NB4 (cell line): ENCODE results near the gene CHST8.
"Not testable (repeated sequence)": the region's sequence is repeated elsewhere in the genome, so short reads cannot be mapped to it uniquely, and the experiment has no call there.

Experiments
- DNase-seq: peaks from one replicate; pipeline ENCODE4 v3.0.0; 2010; ENCODE audit warnings: low read depth
- H3K4me3 ChIP-seq: one replicate; pipeline ENCODE4 v1.5.1; 2011; ENCODE audit warnings: mild to moderate bottlenecking, low read depth, low read length, moderate library complexity
- MYC ChIP-seq: IDR thresholded peaks from 2 replicates; pipeline ENCODE4 v1.6.1; 2011; ENCODE audit warnings: low read depth, low read length
- POLR2A ChIP-seq: IDR thresholded peaks from 2 replicates; pipeline ENCODE4 v1.6.1; 2011; ENCODE audit warnings: mild to moderate bottlenecking; ENCODE audit not compliant: insufficient read length; ENCODE audit errors: extremely low read depth
- TF ChIP-seq, protein P1 (sequence below): IDR thresholded peaks from one replicate; pipeline ENCODE4 v1.5.1; 2012; ENCODE audit warnings: low read depth, low read length
- TF ChIP-seq, protein P2 (sequence below): IDR thresholded peaks from 2 replicates; pipeline ENCODE4 v1.6.1; 2011; ENCODE audit warnings: low read depth, low read length

Gene CHST8

DNA sequence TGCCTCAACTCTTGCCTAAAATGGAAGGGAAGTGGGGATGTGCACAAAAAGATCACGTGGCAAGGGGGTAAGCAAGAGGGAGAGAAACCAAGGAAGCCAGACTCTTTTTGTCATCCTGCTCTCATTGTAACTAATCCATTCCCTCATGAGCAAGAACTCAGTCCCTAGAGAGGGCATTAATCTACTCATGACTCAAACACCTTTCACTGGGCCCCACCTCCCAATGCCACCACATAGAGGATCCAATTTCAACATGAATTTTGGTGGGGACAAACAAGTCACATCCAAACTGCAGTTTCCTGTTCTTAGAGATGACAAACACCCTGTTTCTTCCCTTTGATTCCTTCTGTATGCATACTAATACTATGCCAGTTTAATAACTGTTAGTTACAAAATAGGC, 11.2 kb upstream of the CHST8 start:
- no peak overlapping the region for H3K4me3 ChIP-seq
- no peak for DNase-seq
- TF ChIP-seq MYC (no peak), POLR2A (no peak)
- TF ChIP-seq, protein P1, sequence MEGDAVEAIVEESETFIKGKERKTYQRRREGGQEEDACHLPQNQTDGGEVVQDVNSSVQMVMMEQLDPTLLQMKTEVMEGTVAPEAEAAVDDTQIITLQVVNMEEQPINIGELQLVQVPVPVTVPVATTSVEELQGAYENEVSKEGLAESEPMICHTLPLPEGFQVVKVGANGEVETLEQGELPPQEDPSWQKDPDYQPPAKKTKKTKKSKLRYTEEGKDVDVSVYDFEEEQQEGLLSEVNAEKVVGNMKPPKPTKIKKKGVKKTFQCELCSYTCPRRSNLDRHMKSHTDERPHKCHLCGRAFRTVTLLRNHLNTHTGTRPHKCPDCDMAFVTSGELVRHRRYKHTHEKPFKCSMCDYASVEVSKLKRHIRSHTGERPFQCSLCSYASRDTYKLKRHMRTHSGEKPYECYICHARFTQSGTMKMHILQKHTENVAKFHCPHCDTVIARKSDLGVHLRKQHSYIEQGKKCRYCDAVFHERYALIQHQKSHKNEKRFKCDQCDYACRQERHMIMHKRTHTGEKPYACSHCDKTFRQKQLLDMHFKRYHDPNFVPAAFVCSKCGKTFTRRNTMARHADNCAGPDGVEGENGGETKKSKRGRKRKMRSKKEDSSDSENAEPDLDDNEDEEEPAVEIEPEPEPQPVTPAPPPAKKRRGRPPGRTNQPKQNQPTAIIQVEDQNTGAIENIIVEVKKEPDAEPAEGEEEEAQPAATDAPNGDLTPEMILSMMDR: no peak
- TF ChIP-seq, protein P2, sequence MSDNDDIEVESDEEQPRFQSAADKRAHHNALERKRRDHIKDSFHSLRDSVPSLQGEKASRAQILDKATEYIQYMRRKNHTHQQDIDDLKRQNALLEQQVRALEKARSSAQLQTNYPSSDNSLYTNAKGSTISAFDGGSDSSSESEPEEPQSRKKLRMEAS: no peak

DNA sequence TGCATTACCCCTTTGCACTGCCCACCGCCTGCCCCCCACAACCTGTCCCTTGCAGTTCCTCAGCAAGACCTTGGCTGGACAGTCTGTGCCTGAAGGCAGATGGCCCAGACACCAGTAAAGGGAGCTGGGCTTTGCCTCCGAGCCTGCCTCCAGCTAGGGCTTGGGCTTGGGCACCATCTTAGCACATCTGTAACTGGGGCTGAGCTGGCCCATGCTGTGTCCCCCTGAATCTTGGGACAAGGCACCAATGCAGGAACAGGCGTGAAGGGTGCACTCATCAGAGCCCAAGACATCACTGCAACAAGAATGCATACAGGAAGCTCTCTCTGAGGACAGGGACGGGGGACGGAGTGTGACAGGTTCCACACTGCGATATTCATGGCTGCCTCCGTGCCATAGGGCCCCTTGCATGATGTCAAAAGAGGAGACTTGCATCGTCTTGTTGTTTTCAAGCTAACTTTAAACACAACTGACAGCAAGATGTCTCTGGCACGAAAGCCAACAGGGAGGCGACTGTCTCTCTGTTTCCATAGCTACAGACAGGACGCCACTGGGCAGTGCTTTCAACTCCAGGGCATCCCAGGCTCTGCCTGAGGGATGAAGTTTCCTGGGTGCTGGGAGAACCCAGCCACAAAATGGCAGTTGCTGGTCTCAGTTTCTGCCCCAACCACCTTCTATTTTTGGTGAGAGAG, 8.7 kb upstream of the CHST8 start:
- no peak for DNase-seq
- no peak overlapping the region for H3K4me3 ChIP-seq
- TF ChIP-seq POLR2A (no peak), MYC (no peak)
- TF ChIP-seq, protein P1: no peak
- TF ChIP-seq, protein P2: no peak

DNA sequence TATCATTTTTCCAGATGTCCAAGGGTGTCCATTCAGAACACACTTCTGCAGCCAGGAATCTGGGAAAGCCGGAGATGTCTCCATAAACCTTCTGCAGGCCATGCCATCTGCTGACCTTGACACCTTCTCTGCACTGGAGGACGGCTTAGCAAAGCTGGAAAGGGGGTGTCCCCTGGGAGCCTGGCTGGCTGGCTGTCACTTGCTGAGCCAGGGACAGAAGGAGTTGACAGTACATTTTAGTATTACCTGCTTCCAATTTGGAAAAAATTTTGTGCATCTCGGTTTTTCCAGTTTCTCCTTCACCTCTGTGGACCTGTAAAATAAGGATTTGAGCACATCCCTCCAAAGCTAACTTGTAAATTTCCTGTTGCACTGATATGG, 8.1 kb upstream of the CHST8 start:
- no peak overlapping the region for H3K4me3 ChIP-seq
- no peak for DNase-seq
- TF ChIP-seq MYC (no peak), POLR2A (no peak)
- TF ChIP-seq, protein P2: no peak
- TF ChIP-seq, protein P1: no peak

DNA sequence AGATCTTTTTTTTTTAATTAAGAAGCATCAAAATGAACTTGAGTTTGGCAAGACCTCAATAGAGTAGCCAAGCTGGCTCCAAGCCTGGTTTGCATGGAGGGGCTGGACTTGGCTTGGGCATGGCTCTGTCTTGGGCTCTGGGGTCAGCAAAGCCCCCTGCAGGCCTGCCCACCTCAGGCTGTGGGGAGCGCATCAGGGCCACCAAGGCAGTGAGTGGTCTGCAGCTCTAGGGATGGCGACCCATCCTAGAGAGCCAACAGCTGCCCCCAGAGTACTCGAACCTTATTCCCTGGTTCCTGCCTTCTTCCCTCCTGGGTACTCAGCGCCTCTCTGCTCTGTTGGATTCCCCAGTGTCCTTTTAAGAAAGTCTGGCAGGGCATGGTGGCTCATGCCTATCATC, 5.4 kb upstream of the CHST8 start:
- no peak for DNase-seq
- TF ChIP-seq POLR2A (no peak), MYC (no peak)
- TF ChIP-seq, protein P1: no peak
- TF ChIP-seq, protein P2: no peak
- H3K4me3 ChIP-seq: no peak overlapping the region

DNA sequence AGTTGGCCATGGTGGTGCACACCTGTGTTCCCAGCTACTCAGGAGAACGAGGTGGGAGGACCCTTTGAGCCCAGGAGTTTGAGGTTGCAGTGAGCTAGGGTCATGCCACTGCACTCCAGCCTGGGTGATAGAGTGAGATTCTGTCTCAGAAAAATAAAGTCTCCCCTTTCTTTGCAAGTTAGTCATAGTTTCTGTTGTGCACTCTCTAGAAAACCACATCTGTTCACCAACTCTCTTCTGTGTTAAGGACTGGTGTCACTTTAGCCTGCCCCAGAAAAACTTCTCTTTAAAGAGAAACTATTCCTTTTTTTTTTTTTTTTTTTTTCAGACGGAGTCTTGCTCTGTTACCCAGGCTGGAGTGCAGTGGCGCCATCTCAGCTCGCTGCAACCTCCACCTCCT, 4.9 kb upstream of the CHST8 start:
- TF ChIP-seq, protein P2: no peak
- TF ChIP-seq, protein P1: no peak
- TF ChIP-seq MYC (no peak), POLR2A (no peak)
- no peak for DNase-seq
- no peak overlapping the region for H3K4me3 ChIP-seq

DNA sequence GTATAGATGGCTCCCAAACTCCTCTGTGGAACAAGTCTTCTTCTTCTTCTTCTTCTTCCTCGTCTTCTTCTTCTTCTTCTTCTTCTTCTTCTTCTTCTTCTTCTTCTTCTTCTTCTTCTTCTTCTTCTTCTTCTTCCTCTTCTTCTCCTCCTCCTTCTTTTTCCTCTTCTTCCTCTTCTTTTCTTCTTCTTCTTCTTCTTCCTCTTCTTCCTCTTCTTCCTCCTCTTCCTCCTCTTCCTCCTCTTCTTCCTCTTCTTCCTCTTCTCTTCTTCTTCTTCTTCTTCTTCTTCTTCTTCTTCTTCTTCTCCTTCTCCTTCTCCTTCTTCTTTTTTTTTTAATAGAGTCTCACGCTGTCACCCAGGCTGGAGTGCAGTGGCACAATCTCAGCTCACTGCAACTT, 3.4 kb upstream of the CHST8 start:
- not testable (repeated sequence) for H3K4me3 ChIP-seq, DNase-seq
